ENCODE measurements around the gene LEAP2.

Gene LEAP2

GRCh38 chr5:132873119-132873929 is at the start of gene LEAP2:
Gene LEAP2, plus strand, starts transcription at chr5:132873668. Its CDS starts 27 bp downstream, at chr5:132873695.
- DNase-seq, result no peak

- no peak for DNase-seq
Observed at GRCh38 chr5:132824426-132824825, 49.0 kb upstream of the LEAP2 start.

- DNase-seq, result no peak
Observed at GRCh38 chr5:132825033-132825833, 48.2 kb upstream of the LEAP2 start.

- no peak for DNase-seq
Observed at GRCh38 chr5:132825834-132826391, 47.6 kb upstream of the LEAP2 start.

- DNase-seq, result no peak
Observed at GRCh38 chr5:132826424-132827082, 46.9 kb upstream of the LEAP2 start.

GRCh38 chr5:132827943-132828673 is 45.4 kb upstream of the LEAP2 start:
- DNase-seq, result no peak

GRCh38 chr5:132828846-132829494 is 44.5 kb upstream of the LEAP2 start:
- no peak for DNase-seq

GRCh38 chr5:132829742-132830435 is 43.6 kb upstream of the LEAP2 start:
- peak; percentile 56 for DNase-seq

GRCh38 chr5:132830436-132831094 is 42.9 kb upstream of the LEAP2 start, which contains the start of gene SHROOM1:
Gene SHROOM1, minus strand, starts transcription at chr5:132830647. Its CDS starts 4,507 bp downstream, at chr5:132826140.
- no peak for DNase-seq

- no peak for DNase-seq
Observed at GRCh38 chr5:132831095-132831860, 42.2 kb upstream of the LEAP2 start.

- no peak for DNase-seq
Observed at GRCh38 chr5:132832612-132833011, 40.9 kb upstream of the LEAP2 start.

GRCh38 chr5:132834057-132834456 is 39.4 kb upstream of the LEAP2 start:
- no peak for DNase-seq

GRCh38 chr5:132836852-132837251 is 36.6 kb upstream of the LEAP2 start:
- no peak for DNase-seq

- no peak for DNase-seq
Observed at GRCh38 chr5:132837868-132838267, 35.6 kb upstream of the LEAP2 start.

- no peak for DNase-seq
Observed at GRCh38 chr5:132838516-132839282, 34.8 kb upstream of the LEAP2 start.

- DNase-seq, result no peak
Observed at GRCh38 chr5:132839426-132840301, 33.8 kb upstream of the LEAP2 start.

GRCh38 chr5:132840313-132840712 is 33.2 kb upstream of the LEAP2 start:
- no peak for DNase-seq

GRCh38 chr5:132840896-132841295 is 32.6 kb upstream of the LEAP2 start:
- DNase-seq, result no peak
